WTC11 (cell line): ENCODE measurements around the gene CEMIP. TPM values are rescaled to one million over a fixed set of nuclear protein-coding genes. Genes with fewer than 3 reads are reported as not detected.

Source experiments
- ATAC-seq: fragments of 200-7000 bp; cut with Tn5 transposase; 2 replicates; pipeline ENCODE4 v1.10.0; 2021; ENCODE audit warnings: mild to moderate bottlenecking, moderate library complexity
- CTCF ChIA-PET: fragments of 300-600 bp; sonication (Branson Sonifier 250); formaldehyde crosslinking; loops from one replicate; lab custom pipeline; 2021; ENCODE audit warnings: antibody characterized with exemption; lab: Charles Lee
- POLR2A ChIA-PET: fragments of 350-600 bp; sonication (Branson Sonifier 250); formaldehyde crosslinking; loops from one replicate; lab custom pipeline; 2021; ENCODE audit warnings: antibody characterized with exemption; lab: Charles Lee
- DNase-seq: peaks from one replicate; pipeline ENCODE4 v3.0.0; 2021; ENCODE audit warnings: low spot score
- H3K27ac Mint-ChIP-seq: 2 replicates; pipeline ENCODE4 v1.8.0; 2021; ENCODE audit warnings: mixed read lengths
- H3K27me3 Mint-ChIP-seq: 2 replicates; pipeline ENCODE4 v1.8.0; 2021; ENCODE audit warnings: low read depth, mild to moderate bottlenecking, moderate library complexity, mixed read lengths
- H3K36me3 Mint-ChIP-seq: 2 replicates; pipeline ENCODE4 v1.8.0; 2021; ENCODE audit warnings: mixed read lengths
- H3K4me1 Mint-ChIP-seq: 2 replicates; pipeline ENCODE4 v1.8.0; 2022; ENCODE audit warnings: mixed read lengths
- H3K4me3 Mint-ChIP-seq: 2 replicates; pipeline ENCODE4 v1.8.0; 2021; ENCODE audit warnings: mild to moderate bottlenecking, moderate library complexity, mixed read lengths
- H3K9me3 Mint-ChIP-seq: 2 replicates; pipeline ENCODE4 v1.8.0; 2021; ENCODE audit warnings: mixed read lengths
- AR ChIP-seq: fragments of 250-450 bp; sonication (Bioruptor Pico); IDR thresholded peaks from 2 replicates; pipeline ENCODE4 v1.9.0; 2021; ENCODE audit warnings: mild to moderate bottlenecking
- ELF4 ChIP-seq: sonication (generic); formaldehyde crosslinking; IDR thresholded peaks from 2 replicates; pipeline ENCODE4 v1.8.1; 2022; ENCODE audit warnings: low read depth, mild to moderate bottlenecking, moderate library complexity, missing genetic modification reagents
- FOXJ3 ChIP-seq: sonication (generic); formaldehyde crosslinking; IDR thresholded peaks from 2 replicates; pipeline ENCODE4 v1.9.0; 2021; ENCODE audit warnings: missing genetic modification reagents, mild to moderate bottlenecking, borderline replicate concordance
- GABPB1 ChIP-seq: sonication (generic); formaldehyde crosslinking; IDR thresholded peaks from 2 replicates; pipeline ENCODE4 v1.8.1; 2023; ENCODE audit warnings: mild to moderate bottlenecking, missing genetic modification reagents
- GRHL2 ChIP-seq: fragments of 250-450 bp; sonication (Bioruptor Pico); IDR thresholded peaks from 2 replicates; pipeline ENCODE4 v1.8.0; 2022; ENCODE audit warnings: mild to moderate bottlenecking, moderate library complexity; ENCODE audit not compliant: insufficient replicate concordance, severe bottlenecking
- IRF2 ChIP-seq: sonication (generic); formaldehyde crosslinking; IDR thresholded peaks from 2 replicates; pipeline ENCODE4 v1.8.0; 2022; ENCODE audit warnings: low read depth, missing genetic modification reagents, borderline replicate concordance
- NFYB ChIP-seq: sonication (generic); formaldehyde crosslinking; conservative IDR thresholded peaks from 2 replicates; pipeline ENCODE4 v1.8.0; 2022; ENCODE audit warnings: low read depth, missing genetic modification reagents
- PREB ChIP-seq: sonication (generic); formaldehyde crosslinking; IDR thresholded peaks from 2 replicates; pipeline ENCODE4 v1.8.1; 2022; ENCODE audit warnings: mild to moderate bottlenecking, missing genetic modification reagents, moderate library complexity, borderline replicate concordance
- RORB ChIP-seq: fragments of 250-450 bp; sonication (Bioruptor Pico); IDR thresholded peaks from 2 replicates; pipeline ENCODE4 v1.9.0; 2021; ENCODE audit warnings: mild to moderate bottlenecking
- SOX15 ChIP-seq: fragments of 250-450 bp; sonication (Bioruptor Pico); IDR thresholded peaks from 2 replicates; pipeline ENCODE4 v1.9.0; 2021; ENCODE audit warnings: mild to moderate bottlenecking
- SP1 ChIP-seq: sonication (generic); formaldehyde crosslinking; conservative IDR thresholded peaks from 2 replicates; pipeline ENCODE4 v1.8.1; 2022; ENCODE audit warnings: missing genetic modification reagents
- USF1 ChIP-seq: sonication (generic); formaldehyde crosslinking; IDR thresholded peaks from 2 replicates; pipeline ENCODE4 v1.8.0; 2022; ENCODE audit warnings: mild to moderate bottlenecking, missing genetic modification reagents
- ZNF121 ChIP-seq: sonication (generic); formaldehyde crosslinking; IDR thresholded peaks from 2 replicates; pipeline ENCODE4 v1.8.0; 2023; ENCODE audit warnings: missing genetic modification reagents
- ZNF281 ChIP-seq: sonication (generic); formaldehyde crosslinking; IDR thresholded peaks from 2 replicates; pipeline ENCODE4 v1.8.0; 2023; ENCODE audit warnings: mild to moderate bottlenecking, missing genetic modification reagents
- ZNF423 ChIP-seq: fragments of 250-450 bp; sonication (Bioruptor Pico); IDR thresholded peaks from 2 replicates; pipeline ENCODE4 v2.1.2; 2022; ENCODE audit warnings: mild to moderate bottlenecking, moderate library complexity
- ZNF512 ChIP-seq: sonication (generic); formaldehyde crosslinking; IDR thresholded peaks from 2 replicates; pipeline ENCODE4 v1.8.1; 2022; ENCODE audit warnings: missing genetic modification reagents, borderline replicate concordance
- total RNA-seq: library from RNA; stranded (reverse); gene quantifications from 3 replicates; pipeline ENCODE4 v1.2.3, GENCODE V29; 2021
- TF ChIP-seq, protein P1 (sequence below): fragments of 250-450 bp; sonication (Bioruptor Pico); IDR thresholded peaks from 2 replicates; pipeline ENCODE4 v1.9.0; 2021; ENCODE audit warnings: mild to moderate bottlenecking
- TF ChIP-seq, protein P2 (sequence below): sonication (generic); formaldehyde crosslinking; conservative IDR thresholded peaks from 2 replicates; pipeline ENCODE4 v1.8.1; 2022; ENCODE audit warnings: mild to moderate bottlenecking, missing genetic modification reagents
- TF ChIP-seq, protein P3 (sequence below): sonication (generic); formaldehyde crosslinking; IDR thresholded peaks from 2 replicates; pipeline ENCODE4 v1.8.1; 2023; ENCODE audit warnings: mild to moderate bottlenecking, missing genetic modification reagents, moderate library complexity
- TF ChIP-seq, protein P4 (sequence below): sonication (generic); formaldehyde crosslinking; IDR thresholded peaks from 2 replicates; pipeline ENCODE4 v1.8.0; 2022; ENCODE audit warnings: mild to moderate bottlenecking, missing genetic modification reagents

CEMIP gene
- total RNA-seq, 1 experiment from 2014 or later, result 0.87 TPM

- TF ChIP-seq, protein P1, sequence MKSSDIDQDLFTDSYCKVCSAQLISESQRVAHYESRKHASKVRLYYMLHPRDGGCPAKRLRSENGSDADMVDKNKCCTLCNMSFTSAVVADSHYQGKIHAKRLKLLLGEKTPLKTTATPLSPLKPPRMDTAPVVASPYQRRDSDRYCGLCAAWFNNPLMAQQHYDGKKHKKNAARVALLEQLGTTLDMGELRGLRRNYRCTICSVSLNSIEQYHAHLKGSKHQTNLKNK (CRISPR knock-in tag), result no peak
- no peak for TF ChIP-seq GRHL2
- TF ChIP-seq, protein P2, sequence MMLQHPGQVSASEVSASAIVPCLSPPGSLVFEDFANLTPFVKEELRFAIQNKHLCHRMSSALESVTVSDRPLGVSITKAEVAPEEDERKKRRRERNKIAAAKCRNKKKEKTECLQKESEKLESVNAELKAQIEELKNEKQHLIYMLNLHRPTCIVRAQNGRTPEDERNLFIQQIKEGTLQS (CRISPR knock-in tag), result no peak
- no peak for TF ChIP-seq ZNF423 (CRISPR knock-in tag)
Observed at GRCh38 chr15:80876348-80876674, 97.1 kb downstream of the CEMIP start (continued).

- CTCF ChIA-PET, result interaction anchor here (0.7 to 2.8 kb wide), 9 partner anchors 9 to 311 kb away, joined by 3 to 10 read pairs (median 5); partner anchors contain the start of gene CEMIP
- Mint-ChIP-seq H3K4me1 (peaks cover 19% of the 10 kb centered on the region), H3K27me3 (peaks cover 3% of the 10 kb centered on the region; the same call in 1 of the 2 replicates), H3K4me3 (no peak overlapping the region), H3K27ac (no peak overlapping the region), H3K36me3 (no peaks in the 10 kb centered on the region), H3K9me3 (no peaks in the 10 kb centered on the region)
- POLR2A ChIA-PET, result no interaction called here
- ATAC-seq (peak; percentile 65), DNase-seq (no peak)
- TF ChIP-seq GABPB1 (CRISPR knock-in tag) (no peak), SOX15 (no peak), ELF4 (CRISPR knock-in tag) (no peak), ZNF121 (CRISPR knock-in tag) (no peak), RORB (CRISPR knock-in tag) (no peak), AR (CRISPR knock-in tag) (no peak), ZNF281 (CRISPR knock-in tag) (no peak), IRF2 (no peak), ZNF512 (CRISPR knock-in tag) (no peak), NFYB (no peak), PREB (CRISPR knock-in tag) (no peak), SP1 (no peak), FOXJ3 (CRISPR knock-in tag) (no peak), USF1 (no peak)
- TF ChIP-seq, protein P3, sequence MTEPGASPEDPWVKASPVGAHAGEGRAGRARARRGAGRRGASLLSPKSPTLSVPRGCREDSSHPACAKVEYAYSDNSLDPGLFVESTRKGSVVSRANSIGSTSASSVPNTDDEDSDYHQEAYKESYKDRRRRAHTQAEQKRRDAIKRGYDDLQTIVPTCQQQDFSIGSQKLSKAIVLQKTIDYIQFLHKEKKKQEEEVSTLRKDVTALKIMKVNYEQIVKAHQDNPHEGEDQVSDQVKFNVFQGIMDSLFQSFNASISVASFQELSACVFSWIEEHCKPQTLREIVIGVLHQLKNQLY, result no peak
- TF ChIP-seq, protein P4, sequence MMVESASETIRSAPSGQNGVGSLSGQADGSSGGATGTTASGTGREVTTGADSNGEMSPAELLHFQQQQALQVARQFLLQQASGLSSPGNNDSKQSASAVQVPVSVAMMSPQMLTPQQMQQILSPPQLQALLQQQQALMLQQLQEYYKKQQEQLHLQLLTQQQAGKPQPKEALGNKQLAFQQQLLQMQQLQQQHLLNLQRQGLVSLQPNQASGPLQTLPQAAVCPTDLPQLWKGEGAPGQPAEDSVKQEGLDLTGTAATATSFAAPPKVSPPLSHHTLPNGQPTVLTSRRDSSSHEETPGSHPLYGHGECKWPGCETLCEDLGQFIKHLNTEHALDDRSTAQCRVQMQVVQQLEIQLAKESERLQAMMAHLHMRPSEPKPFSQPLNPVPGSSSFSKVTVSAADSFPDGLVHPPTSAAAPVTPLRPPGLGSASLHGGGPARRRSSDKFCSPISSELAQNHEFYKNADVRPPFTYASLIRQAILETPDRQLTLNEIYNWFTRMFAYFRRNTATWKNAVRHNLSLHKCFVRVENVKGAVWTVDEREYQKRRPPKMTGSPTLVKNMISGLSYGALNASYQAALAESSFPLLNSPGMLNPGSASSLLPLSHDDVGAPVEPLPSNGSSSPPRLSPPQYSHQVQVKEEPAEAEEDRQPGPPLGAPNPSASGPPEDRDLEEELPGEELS (CRISPR knock-in tag), result no peak
Observed at GRCh38 chr15:80878242-80878866, 99.2 kb downstream of the CEMIP start.
